Heart left ventricle (tissue), 13 donors: ENCODE data around the gene ATXN1.

ENCODE experiments used
- POLR2A ChIP-seq, 2 donors: fragments of 450-650 bp; IDR thresholded peaks; one replicate each; pipeline ENCODE4 v1.6.1; 2017; ENCODE audit warnings: antibody characterized with exemption in 2 of 2, mild to moderate bottlenecking in 2 of 2, moderate library complexity in 2 of 2
- TF ChIP-seq, protein P1 (sequence below), 12 donors: fragments of 200-600 bp; sonication (generic) in 4 of 12; IDR thresholded peaks; one replicate each; pipeline versions ENCODE4 v1.5.0 to v1.8.0; 2018 to 2022; ENCODE audit warnings: antibody characterized with exemption in 12 of 12, mild to moderate bottlenecking in 5 of 12
- donor health status: ischemic (EF 13 %, LVEDD 7.1; RV severe dilation, severe dysfunction).
- donor health status: DM: no; HTN: yes; CAD: no.
- donor health status: DM: no; HTN: no; CAD: no.
- donor health status: ischemic (EF 25% LVEDD 6.9; RV normal size, moderate dysfunction).
- donor health status: ischemic (EF 25% LVEDD 5.7; RV mildly dilated, moderate dysfunction).
- donor health status: ischemic (EF 35%, LVEDD 5.7; RV mildly dilated, moderate dysfunction).
- donor health status: nonischemic (EF 11% LVEDD 7.7; RV severe dilation, severe dysfunction).
- donor health status: DM: yes; HTN: yes; CAD: no.
- donor health status: PGD.
- donor health status: ischemic (EF 29% LVEDD 5.4; RV normal size, mild dysfunction).
- donor health status: nonischemic (EF 23%, LVEDD 6.1; RV moderate dilation, normal function).

- TF ChIP-seq, protein P1, sequence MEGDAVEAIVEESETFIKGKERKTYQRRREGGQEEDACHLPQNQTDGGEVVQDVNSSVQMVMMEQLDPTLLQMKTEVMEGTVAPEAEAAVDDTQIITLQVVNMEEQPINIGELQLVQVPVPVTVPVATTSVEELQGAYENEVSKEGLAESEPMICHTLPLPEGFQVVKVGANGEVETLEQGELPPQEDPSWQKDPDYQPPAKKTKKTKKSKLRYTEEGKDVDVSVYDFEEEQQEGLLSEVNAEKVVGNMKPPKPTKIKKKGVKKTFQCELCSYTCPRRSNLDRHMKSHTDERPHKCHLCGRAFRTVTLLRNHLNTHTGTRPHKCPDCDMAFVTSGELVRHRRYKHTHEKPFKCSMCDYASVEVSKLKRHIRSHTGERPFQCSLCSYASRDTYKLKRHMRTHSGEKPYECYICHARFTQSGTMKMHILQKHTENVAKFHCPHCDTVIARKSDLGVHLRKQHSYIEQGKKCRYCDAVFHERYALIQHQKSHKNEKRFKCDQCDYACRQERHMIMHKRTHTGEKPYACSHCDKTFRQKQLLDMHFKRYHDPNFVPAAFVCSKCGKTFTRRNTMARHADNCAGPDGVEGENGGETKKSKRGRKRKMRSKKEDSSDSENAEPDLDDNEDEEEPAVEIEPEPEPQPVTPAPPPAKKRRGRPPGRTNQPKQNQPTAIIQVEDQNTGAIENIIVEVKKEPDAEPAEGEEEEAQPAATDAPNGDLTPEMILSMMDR (IDR thresholded peaks at IDR 0.05) = no peak
- no peak for TF ChIP-seq POLR2A (IDR thresholded peaks at IDR 0.05)
Observed at GRCh38 chr6:16741112-16742016, 19.9 kb downstream of the ATXN1 start.
